ENCODE results near the gene CASKIN1. TPM values are rescaled to one million over a fixed set of nuclear protein-coding genes. Genes with fewer than 3 reads are reported as not detected.

Gene CASKIN1
- total and polyA plus RNA-seq, 2 experiments from 2014 or later, result 1.0 to 6.2 TPM

- Mint-ChIP-seq H3K36me3 (ENCODE audit: low read depth) (peaks cover 9% of the 10 kb centered on the region; the same call in 2 of the 3 replicates), H3K9me3 (no peaks in the 10 kb centered on the region), H3K27ac (no peak overlapping the region), H3K27me3 (ENCODE audit: insufficient read depth, low read depth, poor library complexity) (peaks cover 13% of the 10 kb centered on the region), H3K4me1 (no peaks in the 10 kb centered on the region), H3K4me3 (no peak overlapping the region)
- TF ChIP-seq ETS1 (IDR thresholded peaks at IDR 0.05) (no peak), STAT1 (IDR thresholded peaks at IDR 0.05; ENCODE audit: unreplicated experiment) (no peak), JUNB (IDR thresholded peaks at IDR 0.05; ENCODE audit: unreplicated experiment) (no peak), ZNF462 (CRISPR knock-in tag; IDR thresholded peaks at IDR 0.05) (no peak), CTCF (conservative IDR thresholded peaks at IDR 0.05; ENCODE audit: low read depth in 2 of 2) (no peak), POLR2AphosphoS5 (IDR thresholded peaks at IDR 0.05; ENCODE audit: low read depth) (no peak), ZNF331 (CRISPR knock-in tag; IDR thresholded peaks at IDR 0.05; ENCODE audit: low read depth) (no peak), REST (IDR thresholded peaks at IDR 0.05; ENCODE audit: unreplicated experiment) (no peak), EZH2phosphoT487 (IDR thresholded peaks at IDR 0.05; ENCODE audit: unreplicated experiment) (no peak)
- H3F3A ChIP-seq (replicated peaks; ENCODE audit: low read depth), result no peaks in the 10 kb centered on the region
- H3K27ac ChIP-seq (ENCODE audit: low read depth), result no peak overlapping the region
- H3K9me2 ChIP-seq (ENCODE audit: insufficient read depth), result no peaks in the 10 kb centered on the region
- DNase-seq (ENCODE audit: low spot score) (no peak), ATAC-seq (no peak)
- H3K4me3 ChIP-seq, result no peak overlapping the region
- H3K4me1 ChIP-seq (ENCODE audit: insufficient read depth), result no peaks in the 10 kb centered on the region
- peaks cover under 1% of the 10 kb centered on the region; the same call in 1 of the 2 replicates for H3K27me3 ChIP-seq (ENCODE audit: insufficient read depth)
- H4K20me1 ChIP-seq (replicated peaks; ENCODE audit: insufficient read depth), result no peaks in the 10 kb centered on the region; the same call in 1 of the 2 replicates
- H2AFZ ChIP-seq, result no peak overlapping the region
- H3K36me3 ChIP-seq (ENCODE audit: insufficient read depth), result 0 out of 2 replicates have a peak, but pooled peaks cover 5% of the 10 kb centered on the region
- peaks cover 18% of the 10 kb centered on the region for H3K79me2 ChIP-seq (replicated peaks; ENCODE audit: insufficient read depth)
- no peak overlapping the region for H3K4me2 ChIP-seq
Observed at GRCh38 chr16:2231016-2231931, 34.9 kb upstream of the CASKIN1 start.

Measured in GM23338 (cell line).